VCaP (cell line): ENCODE data around the gene CPLANE2.

ENCODE experiments used
- H3K27ac ChIP-seq: fragments of 450-650 bp; 2 replicates; pipeline ENCODE4 v1.5.1; 2017
- CTCF ChIP-seq: fragments of 450-650 bp; conservative IDR thresholded peaks from 2 replicates; pipeline ENCODE4 v1.5.1; 2017; ENCODE audit warnings: mild to moderate bottlenecking, moderate library complexity

CPLANE2 gene

GRCh38 chr1:16243215-16243610 lies 6.2 kb upstream of the CPLANE2 start:
- TF ChIP-seq CTCF = no peak

GRCh38 chr1:16242556-16243214 lies 5.7 kb upstream of the CPLANE2 start:
- H3K27ac ChIP-seq = no peak overlapping the region
- no peak for TF ChIP-seq CTCF

More at GRCh38 chr1:16243215-16243610, 6.2 kb upstream of the CPLANE2 start:
- H3K27ac ChIP-seq = no peak overlapping the region

- no peak overlapping the region for H3K27ac ChIP-seq
- TF ChIP-seq CTCF = no peak
Measured at GRCh38 chr1:16241221-16241708, 4.3 kb upstream of the CPLANE2 start.

- H3K27ac ChIP-seq = no peak overlapping the region
- no peak for TF ChIP-seq CTCF
Measured at GRCh38 chr1:16239972-16240491, 3.0 kb upstream of the CPLANE2 start.

- no peak for TF ChIP-seq CTCF
- peak overlapping the region; percentile 88 for H3K27ac ChIP-seq
Measured at GRCh38 chr1:16237343-16237830, 404 bp upstream of the CPLANE2 start.

- TF ChIP-seq CTCF = peak; percentile 50
- peak overlapping the region; percentile 88 for H3K27ac ChIP-seq
Measured at GRCh38 chr1:16235944-16236510, 956 bp downstream of the CPLANE2 start.

- H3K27ac ChIP-seq = peak overlapping the region; percentile 88
- no peak for TF ChIP-seq CTCF
Measured at GRCh38 chr1:16235347-16235746, 1.6 kb downstream of the CPLANE2 start.
